GM23338 (cell line): ENCODE data around the gene ALDOA.

Source experiments
- CREB1 ChIP-seq: fragments of 250-450 bp; sonication (Bioruptor Pico); IDR thresholded peaks from 2 replicates; pipeline ENCODE4 v1.5.0; 2020; ENCODE audit warnings: low read depth, mild to moderate bottlenecking, moderate library complexity
- EZH2 ChIP-seq: fragments of 200-600 bp; sonication (generic); IDR thresholded peaks from one replicate; pipeline ENCODE4 v1.8.0; 2017; ENCODE audit warnings: antibody characterized with exemption, mild to moderate bottlenecking, low read depth; ENCODE audit not compliant: unreplicated experiment
- EZH2phosphoT487 ChIP-seq: fragments of 200-600 bp; sonication (generic); IDR thresholded peaks from one replicate; pipeline ENCODE4 v1.8.1; 2018; ENCODE audit warnings: antibody characterized with exemption; ENCODE audit not compliant: unreplicated experiment
- JUNB ChIP-seq: IDR thresholded peaks from one replicate; pipeline ENCODE4 v1.6.1; 2016; ENCODE audit warnings: antibody characterized with exemption; ENCODE audit not compliant: unreplicated experiment
- NANOG ChIP-seq: IDR thresholded peaks from 2 replicates; pipeline ENCODE4 v1.6.1; 2016; ENCODE audit warnings: antibody characterized with exemption, borderline replicate concordance
- POLR2AphosphoS5 ChIP-seq: IDR thresholded peaks from 2 replicates; pipeline ENCODE4 v1.6.1; 2016; ENCODE audit warnings: antibody characterized with exemption, low read depth
- STAT1 ChIP-seq: IDR thresholded peaks from one replicate; pipeline ENCODE4 v1.6.1; 2016; ENCODE audit warnings: antibody characterized with exemption; ENCODE audit not compliant: unreplicated experiment
- ZNF114 ChIP-seq: fragments of 250-450 bp; sonication (Bioruptor Pico); IDR thresholded peaks from 2 replicates; pipeline ENCODE4 v1.5.0; 2020; ENCODE audit warnings: mild to moderate bottlenecking, moderate library complexity
- ZNF331 ChIP-seq: fragments of 250-450 bp; sonication (Bioruptor Pico); IDR thresholded peaks from 2 replicates; pipeline ENCODE4 v1.5.0; 2020; ENCODE audit warnings: low read depth, mild to moderate bottlenecking, moderate library complexity
- ZNF462 ChIP-seq: fragments of 250-450 bp; sonication (Bioruptor Pico); IDR thresholded peaks from 2 replicates; pipeline ENCODE4 v1.5.0; 2020; ENCODE audit warnings: mild to moderate bottlenecking, moderate library complexity
- TF ChIP-seq, protein P1 (sequence below), 2 experiments: fragments of 200-600 bp in 1 of 2; sonication (generic) in 1 of 2; conservative IDR thresholded peaks; 2 replicates each; pipeline versions ENCODE4 v1.5.1 to v1.6.1; 2016 to 2017; ENCODE audit warnings: antibody characterized with exemption in 2 of 2, low read depth in 2 of 2, mild to moderate bottlenecking in 2 of 2, moderate library complexity in 1 of 2
- TF ChIP-seq, protein P2 (sequence below): IDR thresholded peaks from one replicate; pipeline ENCODE4 v1.6.1; 2018; ENCODE audit warnings: antibody characterized with exemption; ENCODE audit not compliant: unreplicated experiment
- TF ChIP-seq, protein P3 (sequence below): IDR thresholded peaks from 2 replicates; pipeline ENCODE4 v1.6.1; 2016; ENCODE audit warnings: antibody characterized with exemption

DNA sequence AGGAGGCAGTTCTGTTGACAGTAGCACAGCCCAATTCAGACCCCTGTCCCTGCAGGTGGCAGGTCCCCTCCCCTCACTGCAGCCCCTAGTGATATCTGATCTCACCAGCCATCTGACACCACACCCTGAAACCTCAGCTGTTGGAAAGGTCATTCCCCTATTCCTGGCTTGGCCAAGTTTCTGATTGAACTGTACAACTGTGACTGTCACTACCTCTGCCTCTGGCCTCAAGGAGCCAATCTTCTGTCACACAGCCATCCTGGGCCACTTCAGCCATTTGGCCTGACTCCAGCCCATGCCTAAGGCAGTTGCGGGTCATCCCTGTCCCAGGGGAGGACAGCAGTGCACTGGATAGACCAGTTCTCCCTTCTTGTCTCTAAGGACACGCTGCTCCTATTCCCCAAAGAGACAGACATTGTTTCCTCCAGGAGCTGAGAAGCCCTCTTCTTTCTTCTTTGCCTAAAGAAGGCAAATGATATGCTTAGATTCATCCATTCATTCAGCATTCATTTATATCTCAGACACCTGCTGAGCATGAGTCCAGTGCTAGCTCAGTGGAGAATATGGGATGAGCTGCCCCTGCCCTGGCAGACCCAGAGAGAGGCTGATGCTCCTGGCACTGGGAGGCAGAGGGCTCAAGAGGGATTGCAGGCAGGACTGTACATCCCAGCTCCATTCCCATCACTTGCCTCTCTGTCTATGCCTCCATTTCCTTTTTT is 4.6 kb upstream of the ALDOA start:
- TF ChIP-seq, protein P1, sequence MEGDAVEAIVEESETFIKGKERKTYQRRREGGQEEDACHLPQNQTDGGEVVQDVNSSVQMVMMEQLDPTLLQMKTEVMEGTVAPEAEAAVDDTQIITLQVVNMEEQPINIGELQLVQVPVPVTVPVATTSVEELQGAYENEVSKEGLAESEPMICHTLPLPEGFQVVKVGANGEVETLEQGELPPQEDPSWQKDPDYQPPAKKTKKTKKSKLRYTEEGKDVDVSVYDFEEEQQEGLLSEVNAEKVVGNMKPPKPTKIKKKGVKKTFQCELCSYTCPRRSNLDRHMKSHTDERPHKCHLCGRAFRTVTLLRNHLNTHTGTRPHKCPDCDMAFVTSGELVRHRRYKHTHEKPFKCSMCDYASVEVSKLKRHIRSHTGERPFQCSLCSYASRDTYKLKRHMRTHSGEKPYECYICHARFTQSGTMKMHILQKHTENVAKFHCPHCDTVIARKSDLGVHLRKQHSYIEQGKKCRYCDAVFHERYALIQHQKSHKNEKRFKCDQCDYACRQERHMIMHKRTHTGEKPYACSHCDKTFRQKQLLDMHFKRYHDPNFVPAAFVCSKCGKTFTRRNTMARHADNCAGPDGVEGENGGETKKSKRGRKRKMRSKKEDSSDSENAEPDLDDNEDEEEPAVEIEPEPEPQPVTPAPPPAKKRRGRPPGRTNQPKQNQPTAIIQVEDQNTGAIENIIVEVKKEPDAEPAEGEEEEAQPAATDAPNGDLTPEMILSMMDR (conservative IDR thresholded peaks at IDR 0.05; ENCODE audit: low read depth in 2 of 2), result no peak
- TF ChIP-seq EZH2 (no peak), JUNB (no peak), POLR2AphosphoS5 (no peak), EZH2phosphoT487 (no peak), ZNF331 (CRISPR knock-in tag) (no peak), CREB1 (CRISPR knock-in tag) (no peak), NANOG (no peak), STAT1 (no peak), ZNF114 (CRISPR knock-in tag) (no peak), ZNF462 (no peak)
- TF ChIP-seq, protein P2, sequence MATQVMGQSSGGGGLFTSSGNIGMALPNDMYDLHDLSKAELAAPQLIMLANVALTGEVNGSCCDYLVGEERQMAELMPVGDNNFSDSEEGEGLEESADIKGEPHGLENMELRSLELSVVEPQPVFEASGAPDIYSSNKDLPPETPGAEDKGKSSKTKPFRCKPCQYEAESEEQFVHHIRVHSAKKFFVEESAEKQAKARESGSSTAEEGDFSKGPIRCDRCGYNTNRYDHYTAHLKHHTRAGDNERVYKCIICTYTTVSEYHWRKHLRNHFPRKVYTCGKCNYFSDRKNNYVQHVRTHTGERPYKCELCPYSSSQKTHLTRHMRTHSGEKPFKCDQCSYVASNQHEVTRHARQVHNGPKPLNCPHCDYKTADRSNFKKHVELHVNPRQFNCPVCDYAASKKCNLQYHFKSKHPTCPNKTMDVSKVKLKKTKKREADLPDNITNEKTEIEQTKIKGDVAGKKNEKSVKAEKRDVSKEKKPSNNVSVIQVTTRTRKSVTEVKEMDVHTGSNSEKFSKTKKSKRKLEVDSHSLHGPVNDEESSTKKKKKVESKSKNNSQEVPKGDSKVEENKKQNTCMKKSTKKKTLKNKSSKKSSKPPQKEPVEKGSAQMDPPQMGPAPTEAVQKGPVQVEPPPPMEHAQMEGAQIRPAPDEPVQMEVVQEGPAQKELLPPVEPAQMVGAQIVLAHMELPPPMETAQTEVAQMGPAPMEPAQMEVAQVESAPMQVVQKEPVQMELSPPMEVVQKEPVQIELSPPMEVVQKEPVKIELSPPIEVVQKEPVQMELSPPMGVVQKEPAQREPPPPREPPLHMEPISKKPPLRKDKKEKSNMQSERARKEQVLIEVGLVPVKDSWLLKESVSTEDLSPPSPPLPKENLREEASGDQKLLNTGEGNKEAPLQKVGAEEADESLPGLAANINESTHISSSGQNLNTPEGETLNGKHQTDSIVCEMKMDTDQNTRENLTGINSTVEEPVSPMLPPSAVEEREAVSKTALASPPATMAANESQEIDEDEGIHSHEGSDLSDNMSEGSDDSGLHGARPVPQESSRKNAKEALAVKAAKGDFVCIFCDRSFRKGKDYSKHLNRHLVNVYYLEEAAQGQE, result no peak
- TF ChIP-seq, protein P3, sequence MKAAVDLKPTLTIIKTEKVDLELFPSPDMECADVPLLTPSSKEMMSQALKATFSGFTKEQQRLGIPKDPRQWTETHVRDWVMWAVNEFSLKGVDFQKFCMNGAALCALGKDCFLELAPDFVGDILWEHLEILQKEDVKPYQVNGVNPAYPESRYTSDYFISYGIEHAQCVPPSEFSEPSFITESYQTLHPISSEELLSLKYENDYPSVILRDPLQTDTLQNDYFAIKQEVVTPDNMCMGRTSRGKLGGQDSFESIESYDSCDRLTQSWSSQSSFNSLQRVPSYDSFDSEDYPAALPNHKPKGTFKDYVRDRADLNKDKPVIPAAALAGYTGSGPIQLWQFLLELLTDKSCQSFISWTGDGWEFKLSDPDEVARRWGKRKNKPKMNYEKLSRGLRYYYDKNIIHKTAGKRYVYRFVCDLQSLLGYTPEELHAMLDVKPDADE, result no peak
